GM12864 (cell line): ENCODE measurements around the gene NOL4L.

Source experiments
- DNase-seq: peaks from one replicate; pipeline ENCODE4 v3.0.0-alpha.2; 2011; ENCODE audit warnings: low read depth
- H3K4me3 ChIP-seq: 2 replicates; pipeline ENCODE4 v1.5.1; 2011; ENCODE audit warnings: mild to moderate bottlenecking, low read depth, low read length, control low read depth
- CTCF ChIP-seq: IDR thresholded peaks from 2 replicates; pipeline ENCODE4 v1.5.1; 2011; ENCODE audit warnings: low read depth, mild to moderate bottlenecking, moderate library complexity, low read length, control low read depth, inconsistent platforms; ENCODE audit errors: missing control alignments

The NOL4L gene

GRCh38 chr20:32515631-32516101 lies 69.5 kb downstream of the NOL4L start:
- no peak overlapping the region for H3K4me3 ChIP-seq
- no peak for DNase-seq
- TF ChIP-seq CTCF = no peak

- no peak for TF ChIP-seq CTCF
- no peak for DNase-seq
- no peak overlapping the region for H3K4me3 ChIP-seq
Measured at GRCh38 chr20:32514760-32515159, 70.4 kb downstream of the NOL4L start.

- TF ChIP-seq CTCF = no peak
- DNase-seq = no peak
- H3K4me3 ChIP-seq = no peak overlapping the region
Measured at GRCh38 chr20:32513031-32513866, 71.9 kb downstream of the NOL4L start.

- H3K4me3 ChIP-seq = no peak overlapping the region
- TF ChIP-seq CTCF = no peak
Measured at GRCh38 chr20:32512047-32512385, 73.1 kb downstream of the NOL4L start.

GRCh38 chr20:32511358-32512046 lies 73.6 kb downstream of the NOL4L start:
- no peak overlapping the region for H3K4me3 ChIP-seq
- TF ChIP-seq CTCF = no peak
- DNase-seq = no peak

More at GRCh38 chr20:32512047-32512385, 73.1 kb downstream of the NOL4L start:
- DNase-seq = no peak

- H3K4me3 ChIP-seq = no peak overlapping the region
- no peak for TF ChIP-seq CTCF
- no peak for DNase-seq
Measured at GRCh38 chr20:32510601-32511357, 74.4 kb downstream of the NOL4L start.
